ENCODE results near the gene RBMXL3. TPM values are rescaled to one million over a fixed set of nuclear protein-coding genes. Genes with fewer than 3 reads are reported as not detected.

Gene RBMXL3
- total and polyA plus RNA-seq, 8 donors: not detected

GRCh38 chrX:115189646-115190635, 731 bp downstream of the RBMXL3 start:
- TF ChIP-seq CTCF (IDR thresholded peaks at IDR 0.05) (no peak), POLR2A (IDR thresholded peaks at IDR 0.05) (no peak), POLR2AphosphoS5 (IDR thresholded peaks at IDR 0.05) (no peak)
- 94 to 97% (median 97%) methylated on average over 20 to 76 of the region's 76 CpGs for WGBS, 5 donors
- Histone ChIP-seq H3K27ac (no peak overlapping the region), H3K27me3 (no peaks in the 10 kb centered on the region), H3K4me1 (peaks cover 0 to 4% (median 0%) of the 10 kb centered on the region in 4 donors), H3K4me3 (no peak overlapping the region), H3K9me3 (peaks cover 0 to 16% (median 3%) of the 10 kb centered on the region in 4 donors), H3K36me3 (no peaks in the 10 kb centered on the region)
- intact Hi-C loops (cut with DNase I; ENCODE audit: low total_unique reads): no loop called here
- DNase-seq: no peak

DNA sequence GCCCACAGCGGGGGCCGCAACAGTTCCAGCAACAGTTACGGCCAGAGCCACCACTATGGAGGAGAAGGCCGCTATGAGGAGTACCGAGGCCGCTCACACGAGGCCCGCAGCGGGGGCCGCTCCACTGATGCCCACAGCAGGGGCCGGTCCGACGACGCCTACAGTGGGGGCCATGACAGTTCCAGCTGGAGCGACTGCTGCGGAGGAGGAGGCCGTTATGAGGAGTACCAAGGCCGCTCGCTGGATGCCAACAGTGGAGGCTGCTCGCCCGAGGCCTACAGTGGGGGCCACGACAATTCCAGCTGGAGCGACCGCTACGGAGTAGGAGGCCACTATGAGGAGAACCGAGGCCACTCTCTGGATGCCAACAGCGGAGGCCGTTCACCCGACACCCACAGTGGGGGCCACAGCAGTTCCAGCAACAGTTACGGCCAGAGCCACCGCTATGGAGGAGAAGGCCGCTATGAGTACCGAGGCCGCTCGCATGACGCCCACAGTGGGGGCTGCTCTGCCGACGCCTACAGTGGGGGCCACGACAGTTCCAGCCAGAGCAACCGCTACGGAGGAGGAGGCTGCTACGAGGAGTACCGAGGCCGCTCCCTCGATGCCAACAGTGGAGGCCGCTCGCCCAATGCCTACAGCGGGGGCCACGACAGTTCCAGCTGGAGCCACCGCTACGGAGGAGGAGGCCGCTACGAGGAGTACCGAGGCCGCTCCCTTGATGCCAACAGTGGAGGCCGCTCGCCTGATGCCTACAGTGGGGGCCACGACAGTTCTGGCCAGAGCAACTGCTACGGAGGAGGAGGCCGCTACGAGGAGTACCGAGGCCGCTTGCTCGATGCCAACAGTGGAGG, 1.7 kb downstream of the RBMXL3 start:
- no peak overlapping the region for H3K4me3 ChIP-seq
- no peak overlapping the region for H3K27ac ChIP-seq
- no peak for DNase-seq
- intact Hi-C loops (cut with DNase I; ENCODE audit: low total_unique reads): no loop called here
- WGBS, 5 donors: 91 to 98% (median 96%) methylated on average over 29 to 64 of the region's 64 CpGs
- no peak for TF ChIP-seq POLR2AphosphoS5 (IDR thresholded peaks at IDR 0.05)
- no peak for TF ChIP-seq CTCF (IDR thresholded peaks at IDR 0.05)
- no peak for TF ChIP-seq POLR2A (IDR thresholded peaks at IDR 0.05)
- TF ChIP-seq EP300 (IDR thresholded peaks at IDR 0.05): no peak
- no peaks in the 10 kb centered on the region for H3K27me3 ChIP-seq
- no peaks in the 10 kb centered on the region for H3K36me3 ChIP-seq
- peaks cover 0 to 16% (median 3%) of the 10 kb centered on the region in 4 donors for H3K9me3 ChIP-seq
- H3K4me1 ChIP-seq: peaks cover 0 to 3% (median 0%) of the 10 kb centered on the region in 4 donors

DNA sequence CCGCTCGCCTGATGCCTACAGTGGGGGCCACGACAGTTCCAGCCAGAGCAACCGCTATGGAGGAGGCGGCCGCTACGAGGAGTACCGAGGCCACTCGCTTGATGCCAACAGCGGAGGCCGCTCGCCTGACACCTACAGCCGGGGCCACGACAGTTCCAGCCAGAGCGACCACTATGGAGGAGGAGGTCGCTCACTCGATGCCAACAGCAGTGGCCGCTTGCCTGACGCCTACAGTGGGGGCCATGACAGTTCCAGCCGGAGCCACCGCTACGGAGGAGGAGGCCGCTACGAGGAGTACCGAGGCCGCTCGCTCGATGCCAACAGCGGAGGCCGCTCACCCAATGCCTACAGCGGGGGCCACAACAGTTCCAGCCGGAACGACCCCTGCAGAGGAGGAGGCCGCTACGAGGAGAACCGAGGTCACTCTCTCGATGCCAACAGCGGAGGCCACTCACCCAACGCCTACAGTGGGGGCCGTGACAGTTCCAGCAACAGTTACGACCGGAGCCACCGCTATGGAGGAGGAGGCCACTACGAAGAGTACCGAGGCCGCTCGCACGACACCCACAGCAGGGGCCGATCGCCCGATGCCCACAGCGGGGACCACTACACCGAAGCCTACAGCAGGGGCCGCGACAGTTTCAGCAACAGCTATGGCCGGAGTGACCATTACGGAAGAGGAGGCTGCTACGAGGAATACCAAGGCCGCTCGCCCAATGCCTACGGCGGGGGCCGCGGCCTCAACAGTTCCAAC, 2.5 kb downstream of the RBMXL3 start:
- H3K27me3 ChIP-seq: peaks cover 0 to 6% (median 0%) of the 10 kb centered on the region in 3 donors
- no peaks in the 10 kb centered on the region for H3K36me3 ChIP-seq
- peaks cover 0 to 4% (median 0%) of the 10 kb centered on the region in 4 donors for H3K4me1 ChIP-seq
- no peak overlapping the region for H3K4me3 ChIP-seq
- DNase-seq: no peak
- no peak overlapping the region for H3K27ac ChIP-seq
- intact Hi-C loops (cut with DNase I; ENCODE audit: low total_unique reads): no loop called here
- no peak for TF ChIP-seq POLR2A (IDR thresholded peaks at IDR 0.05)
- WGBS, 5 donors: 91 to 97% (median 94%) methylated on average over 40 to 63 of the region's 64 CpGs
- peaks cover 0 to 16% (median 3%) of the 10 kb centered on the region in 4 donors for H3K9me3 ChIP-seq

- WGBS, 5 donors: 91 to 95% (median 93%) methylated on average over 13 to 35 of the region's 35 CpGs
- Histone ChIP-seq H3K4me1 (peaks cover 0 to 4% (median 0%) of the 10 kb centered on the region in 4 donors), H3K27ac (no peak overlapping the region), H3K27me3 (peaks cover 0 to 8% (median 0%) of the 10 kb centered on the region in 3 donors), H3K36me3 (no peaks in the 10 kb centered on the region), H3K9me3 (peaks cover 0 to 16% (median 3%) of the 10 kb centered on the region in 4 donors), H3K4me3 (no peak overlapping the region)
- DNase-seq: no peak
- intact Hi-C loops (cut with DNase I; ENCODE audit: low total_unique reads): no loop called here
- no peak for TF ChIP-seq POLR2A (IDR thresholded peaks at IDR 0.05)
- no peak for TF ChIP-seq CTCF (IDR thresholded peaks at IDR 0.05)
- no peak for TF ChIP-seq POLR2AphosphoS5 (IDR thresholded peaks at IDR 0.05)
- no peak for TF ChIP-seq EP300 (IDR thresholded peaks at IDR 0.05)
Measured at GRCh38 chrX:115192244-115192700, 3.1 kb downstream of the RBMXL3 start.
